Stimulated activated CD8-positive, alpha-beta memory T cell treated with anti-CD3 and anti-CD28 coated beads, Interleukin-7, amount 100 ng/mL, for 48 hours (primary cell): ENCODE results near the gene SKOR1.

Experiments used
- DNase-seq, 2 donors: peaks; one replicate each; pipeline ENCODE4 v3.0.0-alpha.2; 2020; ENCODE audit warnings: low read depth in 1 of 2; ENCODE audit errors: extremely low read depth in 1 of 2

SKOR1 gene

GRCh38 chr15:67845974-67846373 lies 20.7 kb downstream of the SKOR1 start:
- DNase-seq, result no peak

- DNase-seq, result no peak
These were observed 24.2 kb downstream of the SKOR1 start for GRCh38 chr15:67849538-67849937.

GRCh38 chr15:67850336-67850735 lies 25.0 kb downstream of the SKOR1 start:
- DNase-seq, result no peak

- DNase-seq, result no peak
These were observed 25.8 kb downstream of the SKOR1 start for GRCh38 chr15:67850994-67851571.

- DNase-seq, result no peak
These were observed 27.1 kb downstream of the SKOR1 start for GRCh38 chr15:67852418-67852817.

- DNase-seq, result no peak
These were observed 28.1 kb downstream of the SKOR1 start for GRCh38 chr15:67853454-67853853.

- DNase-seq, result no peak
These were observed 29.0 kb downstream of the SKOR1 start for GRCh38 chr15:67854358-67854757.

GRCh38 chr15:67855842-67856241 lies 30.5 kb downstream of the SKOR1 start:
- no peak for DNase-seq

GRCh38 chr15:67857220-67857619 lies 31.9 kb downstream of the SKOR1 start:
- no peak for DNase-seq

GRCh38 chr15:67859331-67859946 lies 34.1 kb downstream of the SKOR1 start:
- DNase-seq, result no peak

GRCh38 chr15:67861983-67862382 lies 36.7 kb downstream of the SKOR1 start:
- no peak for DNase-seq

GRCh38 chr15:67862750-67863441 lies 37.6 kb downstream of the SKOR1 start:
- no peak for DNase-seq

- DNase-seq, result peak; percentile 41 to 49
These were observed 38.2 kb downstream of the SKOR1 start for GRCh38 chr15:67863442-67863987.

GRCh38 chr15:67865331-67865730 lies 40.0 kb downstream of the SKOR1 start:
- no peak for DNase-seq

GRCh38 chr15:67865766-67866165 lies 40.5 kb downstream of the SKOR1 start:
- no peak for DNase-seq

- no peak for DNase-seq
These were observed 44.4 kb downstream of the SKOR1 start for GRCh38 chr15:67869701-67870100.

GRCh38 chr15:67870868-67871408 lies 45.6 kb downstream of the SKOR1 start:
- DNase-seq, result no peak

- no peak for DNase-seq
These were observed 48.5 kb downstream of the SKOR1 start for GRCh38 chr15:67873777-67874176.

- no peak for DNase-seq
These were observed 53.5 kb downstream of the SKOR1 start for GRCh38 chr15:67878712-67879206.

- no peak for DNase-seq
These were observed 54.3 kb downstream of the SKOR1 start for GRCh38 chr15:67879440-67880129.

- no peak for DNase-seq
These were observed 55.4 kb downstream of the SKOR1 start for GRCh38 chr15:67880651-67881182.
